HEK293 (cell line): ENCODE measurements around the gene TRUB1.

Experiments
- BCL11A ChIP-seq: fragments of 450-650 bp; formaldehyde crosslinking; IDR thresholded peaks from 2 replicates; pipeline ENCODE4 v1.5.1; 2016; ENCODE audit warnings: low read depth, missing biosample characterization, missing genetic modification characterization
- TF ChIP-seq, protein P1 (sequence below): fragments of 450-650 bp; formaldehyde crosslinking; IDR thresholded peaks from 2 replicates; pipeline ENCODE4 v1.5.1; 2016; ENCODE audit warnings: missing biosample characterization, missing genetic modification characterization

DNA sequence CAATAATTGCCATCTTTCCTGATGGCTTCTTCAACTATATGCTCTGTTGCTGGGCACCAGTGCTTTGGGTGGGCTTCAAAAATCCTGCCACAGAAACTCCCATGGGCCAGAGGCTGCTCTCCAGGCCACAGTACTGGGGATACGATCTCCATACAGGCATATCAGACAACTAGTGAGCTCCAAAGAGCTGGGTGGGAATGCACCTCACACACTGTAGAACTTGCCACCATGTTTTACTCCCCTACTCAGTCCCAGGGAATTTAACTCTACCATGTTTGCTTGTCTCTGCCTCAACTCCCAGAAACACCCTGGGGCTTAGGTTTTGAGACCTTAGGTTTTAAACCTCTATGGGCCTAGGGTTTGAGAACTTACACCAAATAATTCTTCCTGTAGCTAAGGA is 20.5 kb upstream of the TRUB1 start:
- no peak for TF ChIP-seq BCL11A (tag by site-specific recombination)
- TF ChIP-seq, protein P1, sequence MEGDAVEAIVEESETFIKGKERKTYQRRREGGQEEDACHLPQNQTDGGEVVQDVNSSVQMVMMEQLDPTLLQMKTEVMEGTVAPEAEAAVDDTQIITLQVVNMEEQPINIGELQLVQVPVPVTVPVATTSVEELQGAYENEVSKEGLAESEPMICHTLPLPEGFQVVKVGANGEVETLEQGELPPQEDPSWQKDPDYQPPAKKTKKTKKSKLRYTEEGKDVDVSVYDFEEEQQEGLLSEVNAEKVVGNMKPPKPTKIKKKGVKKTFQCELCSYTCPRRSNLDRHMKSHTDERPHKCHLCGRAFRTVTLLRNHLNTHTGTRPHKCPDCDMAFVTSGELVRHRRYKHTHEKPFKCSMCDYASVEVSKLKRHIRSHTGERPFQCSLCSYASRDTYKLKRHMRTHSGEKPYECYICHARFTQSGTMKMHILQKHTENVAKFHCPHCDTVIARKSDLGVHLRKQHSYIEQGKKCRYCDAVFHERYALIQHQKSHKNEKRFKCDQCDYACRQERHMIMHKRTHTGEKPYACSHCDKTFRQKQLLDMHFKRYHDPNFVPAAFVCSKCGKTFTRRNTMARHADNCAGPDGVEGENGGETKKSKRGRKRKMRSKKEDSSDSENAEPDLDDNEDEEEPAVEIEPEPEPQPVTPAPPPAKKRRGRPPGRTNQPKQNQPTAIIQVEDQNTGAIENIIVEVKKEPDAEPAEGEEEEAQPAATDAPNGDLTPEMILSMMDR (tag by site-specific recombination) = no peak
